GM21529 (cell line): ENCODE data around the gene ALX1.

Source experiments
- ATAC-seq: cut with Tn5 transposase; IDR thresholded peaks from one replicate; pipeline ENCODE4 v1.9.1; 2021; ENCODE audit not compliant: unreplicated experiment

Gene ALX1

GRCh38 chr12:85280165-85280983 is at the start of gene ALX1:
ALX1 (plus strand) TSS chr12:85280220; CDS start chr12:85280262, 42 bp downstream.
- ATAC-seq: no peak

- no peak for ATAC-seq
Measured at GRCh38 chr12:85237327-85237726, 42.7 kb upstream of the ALX1 start.

- no peak for ATAC-seq
Measured at GRCh38 chr12:85244561-85244960, 35.5 kb upstream of the ALX1 start.

- ATAC-seq: no peak
Measured at GRCh38 chr12:85253853-85254252, 26.2 kb upstream of the ALX1 start.

- no peak for ATAC-seq
Measured at GRCh38 chr12:85257671-85258070, 22.3 kb upstream of the ALX1 start.

GRCh38 chr12:85260447-85260846 is 19.6 kb upstream of the ALX1 start:
- no peak for ATAC-seq

GRCh38 chr12:85260896-85261295 is 19.1 kb upstream of the ALX1 start:
- no peak for ATAC-seq

GRCh38 chr12:85266356-85266755 is 13.7 kb upstream of the ALX1 start:
- ATAC-seq: no peak

GRCh38 chr12:85273381-85274314 is 6.4 kb upstream of the ALX1 start:
- ATAC-seq: peak; percentile 64

GRCh38 chr12:85274315-85274651 is 5.7 kb upstream of the ALX1 start:
- ATAC-seq: no peak

- no peak for ATAC-seq
Measured at GRCh38 chr12:85275374-85275773, 4.6 kb upstream of the ALX1 start.

GRCh38 chr12:85277191-85277590 is 2.8 kb upstream of the ALX1 start:
- no peak for ATAC-seq

- no peak for ATAC-seq
Measured at GRCh38 chr12:85277900-85278597, 2.0 kb upstream of the ALX1 start.

GRCh38 chr12:85278598-85279448 is 1.2 kb upstream of the ALX1 start:
- ATAC-seq: no peak

GRCh38 chr12:85279449-85280164 is 413 bp upstream of the ALX1 start:
- no peak for ATAC-seq

- no peak for ATAC-seq
Measured at GRCh38 chr12:85280984-85281630, 1.1 kb downstream of the ALX1 start.

- ATAC-seq: no peak
Measured at GRCh38 chr12:85281636-85282312, 1.8 kb downstream of the ALX1 start.

- ATAC-seq: no peak
Measured at GRCh38 chr12:85283560-85283959, 3.5 kb downstream of the ALX1 start.

GRCh38 chr12:85296362-85296761 is 16.3 kb downstream of the ALX1 start:
- no peak for ATAC-seq
